Measurements from ENCODE around the gene BBS12. TPM values are rescaled to one million over a fixed set of nuclear protein-coding genes. Genes with fewer than 3 reads are reported as not detected.

The BBS12 gene
- polyA plus RNA-seq (2011; rRNA removed): 1.9 and 3.3 TPM in 2 replicates
- polyA minus RNA-seq (2011; rRNA and poly(A)+ RNA removed): 1.3 and 1.9 TPM in 2 replicates

GRCh38 chr4:122732329-122733026 is at the start of gene BBS12:
Gene BBS12, plus strand, starts transcription at chr4:122732704. Its CDS starts 9,189 bp downstream, at chr4:122741893.
- ChIA-PET POLR2A (interaction anchor here (0.6 kb wide), 2 partner anchors 8 to 192 kb away, joined by 3 read pairs; no protein-coding TSS in a partner anchor), CTCF (interaction anchor here (1.0 to 3.3 kb wide), 8 partner anchors 22 to 199 kb away, joined by 3 to 13 read pairs (median 4); no protein-coding TSS in a partner anchor)
- peak; percentile 73 for TF ChIP-seq CTCF (IDR thresholded peaks at IDR 0.05; ENCODE audit: insufficient read depth, low read depth, low read length)

GRCh38 chr4:122686691-122687090 is 45.8 kb upstream of the BBS12 start:
- DNase-seq (ENCODE audit: low read depth): no peak
- H3K4me3 ChIP-seq (ENCODE audit: low read depth, low read length): no peak overlapping the region
- ChIA-PET CTCF (no interaction called here), POLR2A (no interaction called here)
- H3K36me3 ChIP-seq (ENCODE audit: control insufficient read depth, insufficient read depth, low read length): no peaks in the 10 kb centered on the region
- TF ChIP-seq CTCF (IDR thresholded peaks at IDR 0.05; ENCODE audit: insufficient read depth, low read depth, low read length): no peak
- no peaks in the 10 kb centered on the region for H3K27me3 ChIP-seq (ENCODE audit: control insufficient read depth, insufficient read depth, low read length)

More at GRCh38 chr4:122732329-122733026, at the start of gene BBS12:
- no peaks in the 10 kb centered on the region for H3K36me3 ChIP-seq (ENCODE audit: control insufficient read depth, insufficient read depth, low read length)
- no peaks in the 10 kb centered on the region for H3K27me3 ChIP-seq (ENCODE audit: control insufficient read depth, insufficient read depth, low read length)
- DNase-seq (ENCODE audit: low read depth): peak; percentile 97
- H3K4me3 ChIP-seq (ENCODE audit: low read depth, low read length): peak within 1 kb of the TSS; percentile 74

- ChIA-PET CTCF (no interaction called here), POLR2A (no interaction called here)
- H3K27me3 ChIP-seq (ENCODE audit: control insufficient read depth, insufficient read depth, low read length): no peaks in the 10 kb centered on the region
- DNase-seq (ENCODE audit: low read depth): no peak
- TF ChIP-seq CTCF (IDR thresholded peaks at IDR 0.05; ENCODE audit: insufficient read depth, low read depth, low read length): no peak
- H3K4me3 ChIP-seq (ENCODE audit: low read depth, low read length): no peak overlapping the region
- H3K36me3 ChIP-seq (ENCODE audit: control insufficient read depth, insufficient read depth, low read length): no peaks in the 10 kb centered on the region
These were observed 44.9 kb upstream of the BBS12 start for GRCh38 chr4:122687531-122688061.

- no peak for DNase-seq (ENCODE audit: low read depth)
- ChIA-PET POLR2A (no interaction called here), CTCF (interaction anchor here (1.1 kb wide), 1 partner anchor 29 kb away, joined by 3 read pairs; no protein-coding TSS in a partner anchor)
- no peaks in the 10 kb centered on the region for H3K36me3 ChIP-seq (ENCODE audit: control insufficient read depth, insufficient read depth, low read length)
- TF ChIP-seq CTCF (IDR thresholded peaks at IDR 0.05; ENCODE audit: insufficient read depth, low read depth, low read length): no peak
- H3K27me3 ChIP-seq (ENCODE audit: control insufficient read depth, insufficient read depth, low read length): no peaks in the 10 kb centered on the region
- H3K4me3 ChIP-seq (ENCODE audit: low read depth, low read length): no peak overlapping the region
These were observed 43.9 kb upstream of the BBS12 start for GRCh38 chr4:122688529-122689140.

GRCh38 chr4:122689972-122690371 is 42.5 kb upstream of the BBS12 start:
- CTCF ChIA-PET: no interaction called here
- POLR2A ChIA-PET: no interaction called here
- TF ChIP-seq CTCF (IDR thresholded peaks at IDR 0.05; ENCODE audit: insufficient read depth, low read depth, low read length): no peak
- no peaks in the 10 kb centered on the region for H3K27me3 ChIP-seq (ENCODE audit: control insufficient read depth, insufficient read depth, low read length)
- H3K4me3 ChIP-seq (ENCODE audit: low read depth, low read length): no peak overlapping the region
- no peak for DNase-seq (ENCODE audit: low read depth)
- H3K36me3 ChIP-seq (ENCODE audit: control insufficient read depth, insufficient read depth, low read length): no peaks in the 10 kb centered on the region
